ENCODE measurements around the gene GANAB.

The GANAB gene

GRCh38 chr11:62578541-62578940, 67.9 kb downstream of the GANAB start:
- no peak overlapping the region for H3K4me3 ChIP-seq (ENCODE audit: low read depth, low read length)
- TF ChIP-seq CTCF (IDR thresholded peaks at IDR 0.05; ENCODE audit: low read depth, low read length, missing control alignments), result no peak
- no peak for DNase-seq (ENCODE audit: low read depth)

GRCh38 chr11:62577046-62577714, 69.2 kb downstream of the GANAB start:
- TF ChIP-seq CTCF (IDR thresholded peaks at IDR 0.05; ENCODE audit: low read depth, low read length, missing control alignments), result no peak
- no peak for DNase-seq (ENCODE audit: low read depth)
- no peak overlapping the region for H3K4me3 ChIP-seq (ENCODE audit: low read depth, low read length)

- no peak for DNase-seq (ENCODE audit: low read depth)
- TF ChIP-seq CTCF (IDR thresholded peaks at IDR 0.05; ENCODE audit: low read depth, low read length, missing control alignments), result no peak
- no peak overlapping the region for H3K4me3 ChIP-seq (ENCODE audit: low read depth, low read length)
Observed at GRCh38 chr11:62575837-62576236, 70.6 kb downstream of the GANAB start.

GRCh38 chr11:62575156-62575555, 71.3 kb downstream of the GANAB start:
- no peak for DNase-seq (ENCODE audit: low read depth)
- H3K4me3 ChIP-seq (ENCODE audit: low read depth, low read length), result peak overlapping the region; percentile 82
- TF ChIP-seq CTCF (IDR thresholded peaks at IDR 0.05; ENCODE audit: low read depth, low read length, missing control alignments), result no peak

Data from GM12864 (cell line).